ENCODE measurements around the gene B3GLCT. TPM values are rescaled to one million over a fixed set of nuclear protein-coding genes. Genes with fewer than 3 reads are reported as not detected.

Gene B3GLCT
- total and polyA plus RNA-seq, 8 donors: 1.5 to 3.4 (median 2.0) TPM

DNA sequence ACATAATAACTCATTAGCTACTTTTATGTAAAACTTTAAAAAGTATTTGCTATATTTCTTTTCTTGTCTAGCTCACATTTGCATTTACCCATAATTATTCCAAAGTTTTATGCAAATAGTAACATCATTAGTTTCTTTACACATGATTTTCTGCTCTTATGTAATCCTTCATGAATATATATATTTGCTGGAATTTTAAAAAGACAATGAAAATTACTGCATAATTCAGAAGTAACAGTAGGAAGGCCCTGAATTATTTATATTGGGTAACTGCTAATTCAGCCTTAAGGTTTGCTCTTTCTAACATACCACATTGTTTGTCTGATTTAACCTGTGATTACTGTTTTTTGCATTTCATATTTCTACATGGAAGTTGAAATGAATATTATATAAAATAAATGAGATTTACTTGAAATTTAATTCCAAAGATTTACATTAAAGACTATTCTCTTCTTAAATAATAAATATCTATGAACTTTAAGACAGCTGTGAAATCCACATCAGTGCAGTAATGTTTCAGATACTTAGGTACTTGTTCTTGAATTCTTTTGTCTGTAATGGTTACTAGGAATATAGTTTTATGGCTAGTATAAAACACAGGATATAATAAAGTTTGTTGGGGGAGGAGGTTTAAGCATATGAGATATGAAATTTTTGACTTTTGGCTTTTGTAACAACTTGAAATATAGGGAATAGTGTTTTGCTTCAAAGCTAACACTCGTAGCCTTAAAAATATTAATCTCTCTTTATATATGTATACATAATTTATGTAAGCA is 46.0 kb downstream of the B3GLCT start:
- ATAC-seq: no peak
- DNase-seq: no peak
- FAIRE-seq: peak; percentile 61

GRCh38 chr13:31246918-31247317 is 47.1 kb downstream of the B3GLCT start:
- intact Hi-C loops (cut with DNase I): no loop called here
- FAIRE-seq (no peak), DNase-seq (no peak), ATAC-seq (no peak)
- WGBS, 2 donors: 87 to 93% methylated on average over 6 of the region's 6 CpGs
- Histone ChIP-seq H3K27me3 (no peaks in the 10 kb centered on the region), H3K4me1 (no peaks in the 10 kb centered on the region), H3K4me3 (no peak overlapping the region), H3K36me3 (no peaks in the 10 kb centered on the region), H3K9me3 (no peaks in the 10 kb centered on the region), H3K27ac (no peak overlapping the region)
- TF ChIP-seq CTCF (IDR thresholded peaks at IDR 0.05): no peak

More for the DNA sequence above, 46.0 kb downstream of the B3GLCT start:
- Histone ChIP-seq H3K27ac (no peak overlapping the region), H3K27me3 (no peaks in the 10 kb centered on the region), H3K4me1 (no peaks in the 10 kb centered on the region), H3K4me3 (no peak overlapping the region), H3K36me3 (no peaks in the 10 kb centered on the region), H3K9me3 (no peaks in the 10 kb centered on the region)
- WGBS, 2 donors: 87 to 100% methylated on average over 1 of the region's 1 CpG
- intact Hi-C loops (cut with DNase I): no loop called here
- TF ChIP-seq CTCF (IDR thresholded peaks at IDR 0.05): no peak

DNA sequence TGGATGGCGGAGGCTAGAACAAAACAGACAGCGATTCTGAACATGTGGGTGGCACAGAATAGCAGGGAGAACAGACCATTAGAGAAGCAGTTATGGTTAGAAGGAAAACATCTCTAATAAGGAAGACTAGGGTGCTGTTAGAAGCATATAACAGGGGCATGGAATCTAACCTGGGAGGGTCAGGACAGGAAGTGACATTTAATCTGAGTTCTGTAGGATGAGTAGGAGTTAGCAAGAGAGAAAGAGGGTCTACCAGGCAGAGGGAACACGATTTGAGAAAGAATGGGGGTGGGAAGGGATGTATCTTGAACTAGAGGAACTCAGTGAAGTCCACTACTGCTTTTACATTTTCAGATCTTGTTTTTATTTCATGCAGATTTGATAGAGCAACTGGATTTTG is 48.6 kb downstream of the B3GLCT start:
- no peak for TF ChIP-seq CTCF (IDR thresholded peaks at IDR 0.05)
- Histone ChIP-seq H3K27me3 (no peaks in the 10 kb centered on the region), H3K4me1 (no peaks in the 10 kb centered on the region), H3K27ac (no peak overlapping the region), H3K9me3 (no peaks in the 10 kb centered on the region), H3K4me3 (no peak overlapping the region), H3K36me3 (no peaks in the 10 kb centered on the region)
- intact Hi-C loops (cut with DNase I): no loop called here
- FAIRE-seq (no peak), ATAC-seq (no peak), DNase-seq (no peak)
- WGBS, 2 donors: 75 to 85% methylated on average over 3 of the region's 3 CpGs

DNA sequence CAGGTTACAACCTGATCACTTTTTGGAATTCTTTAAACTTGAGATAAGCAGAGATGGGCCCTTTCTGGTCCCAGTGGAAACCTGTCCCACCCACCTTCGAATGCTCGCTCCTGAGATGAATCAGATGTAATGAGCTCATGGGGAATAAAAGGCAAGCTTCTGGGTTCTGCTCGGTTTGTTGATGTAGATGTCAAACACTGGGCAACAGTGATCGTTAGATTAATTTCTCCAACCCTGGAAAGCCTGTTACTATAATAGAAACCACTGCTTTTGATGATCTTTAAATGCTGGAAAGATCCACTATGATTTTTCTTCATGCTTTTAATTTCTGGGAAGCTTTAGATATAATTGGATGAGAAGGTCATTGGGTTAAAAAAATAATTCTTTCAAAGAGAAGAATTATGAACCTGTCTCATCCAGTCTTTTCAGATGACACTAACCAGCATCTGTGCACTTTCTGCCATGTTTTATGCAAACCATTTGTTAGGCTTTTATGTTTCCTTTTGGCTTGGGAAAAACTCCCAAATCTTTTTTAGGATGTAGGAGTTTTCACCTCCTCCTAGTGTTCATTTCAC is 49.3 kb downstream of the B3GLCT start:
- intact Hi-C loops (cut with DNase I): no loop called here
- no peaks in the 10 kb centered on the region for H3K36me3 ChIP-seq
- no peaks in the 10 kb centered on the region for H3K27me3 ChIP-seq
- H3K9me3 ChIP-seq: no peaks in the 10 kb centered on the region
- no peak for DNase-seq
- ATAC-seq: no peak
- 84 to 85% methylated on average over 4 of the region's 4 CpGs for WGBS, 2 donors
- no peak for TF ChIP-seq CTCF (IDR thresholded peaks at IDR 0.05)
- H3K4me1 ChIP-seq: no peaks in the 10 kb centered on the region
- H3K4me3 ChIP-seq: no peak overlapping the region
- no peak for FAIRE-seq
- no peak overlapping the region for H3K27ac ChIP-seq

GRCh38 chr13:31250435-31250834 is 50.7 kb downstream of the B3GLCT start:
- Histone ChIP-seq H3K36me3 (no peaks in the 10 kb centered on the region), H3K27me3 (no peaks in the 10 kb centered on the region), H3K4me1 (no peaks in the 10 kb centered on the region), H3K4me3 (no peak overlapping the region), H3K27ac (no peak overlapping the region), H3K9me3 (no peaks in the 10 kb centered on the region)
- intact Hi-C loops (cut with DNase I): no loop called here
- FAIRE-seq: no peak
- no peak for TF ChIP-seq CTCF (IDR thresholded peaks at IDR 0.05)
- DNase-seq: no peak
- ATAC-seq: no peak
- WGBS, 2 donors: 85 to 92% methylated on average over 7 of the region's 7 CpGs

Measured in pancreas (tissue), 10 donors.